ENCODE results near the gene GNAS-AS1.
"Not testable (repeated sequence)": the region's sequence is repeated elsewhere in the genome, so short reads cannot be mapped to it uniquely, and the experiment has no call there.

Gene GNAS-AS1

GRCh38 chr20:58835231-58835630 lies 15.5 kb downstream of the GNAS-AS1 start:
- DNase-seq (ENCODE audit: low spot score), result no peak

DNA sequence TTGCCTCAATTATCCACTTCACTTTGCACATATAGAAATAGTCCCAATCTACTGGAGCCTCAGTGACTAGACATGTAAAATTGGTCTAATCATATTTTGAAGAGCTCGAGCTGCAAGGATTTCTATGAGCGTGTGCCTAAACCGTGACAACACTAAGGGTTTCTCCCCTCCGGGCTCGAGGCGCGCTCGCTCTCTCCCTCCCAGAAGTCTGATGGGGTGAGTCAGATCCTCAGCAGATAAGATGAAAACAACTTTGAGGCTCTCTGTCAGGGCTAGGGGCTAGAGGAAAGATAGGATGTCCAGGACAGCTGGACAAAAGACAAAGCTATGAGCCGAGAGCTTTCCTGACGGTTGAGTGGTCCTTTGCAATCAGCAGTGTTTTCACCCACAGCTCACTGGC lies 16.8 kb downstream of the GNAS-AS1 start:
- no peak for DNase-seq (ENCODE audit: low spot score)

- no peak for DNase-seq (ENCODE audit: low spot score)
Measured at GRCh38 chr20:58832457-58832856, 18.2 kb downstream of the GNAS-AS1 start.

DNA sequence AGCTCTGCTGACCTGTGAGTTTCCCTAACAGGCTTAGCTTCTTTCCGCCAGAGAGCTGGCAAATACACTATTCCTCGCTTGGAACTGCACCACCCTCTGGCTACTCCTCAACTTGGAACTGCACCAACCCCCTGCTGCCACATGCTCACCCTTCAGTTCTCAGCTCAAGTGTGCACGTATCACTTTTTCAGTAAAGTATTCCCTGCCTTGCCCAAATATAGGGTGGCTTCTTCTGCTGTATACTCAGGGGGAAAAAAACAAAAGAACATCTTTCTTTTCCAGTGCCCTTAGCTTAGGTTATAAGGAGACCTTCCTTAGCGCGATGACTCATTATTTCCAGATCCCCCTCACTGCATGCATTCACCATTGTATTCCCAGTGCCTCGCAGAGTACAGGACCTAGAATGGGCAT lies 21.2 kb downstream of the GNAS-AS1 start:
- no peak for DNase-seq (ENCODE audit: low spot score)

- not testable (repeated sequence) for DNase-seq (ENCODE audit: low spot score)
Measured at GRCh38 chr20:58828804-58829203, 21.9 kb downstream of the GNAS-AS1 start.

DNA sequence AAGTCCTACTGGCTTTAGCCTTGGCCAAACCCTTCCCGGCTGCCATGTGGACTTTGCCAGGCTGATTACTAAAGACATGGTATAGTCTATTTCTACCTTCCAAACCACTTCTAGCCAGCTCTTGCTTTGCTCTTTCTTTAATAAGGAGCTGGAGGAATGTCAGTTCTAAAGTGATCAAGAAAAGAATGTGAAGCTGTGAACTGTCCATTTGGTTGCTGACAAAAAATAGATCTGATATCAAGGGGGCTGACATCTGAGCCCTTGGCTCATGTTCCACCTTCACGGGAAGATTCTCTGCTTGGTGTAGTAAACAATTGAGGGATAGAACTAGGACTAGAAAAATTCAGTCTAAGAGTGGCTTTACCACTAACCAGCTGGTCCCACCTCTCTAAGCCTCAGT lies 22.6 kb downstream of the GNAS-AS1 start:
- no peak for DNase-seq (ENCODE audit: low spot score)

- no peak for DNase-seq (ENCODE audit: low spot score)
Measured at GRCh38 chr20:58826271-58826670, 24.4 kb downstream of the GNAS-AS1 start.

DNA sequence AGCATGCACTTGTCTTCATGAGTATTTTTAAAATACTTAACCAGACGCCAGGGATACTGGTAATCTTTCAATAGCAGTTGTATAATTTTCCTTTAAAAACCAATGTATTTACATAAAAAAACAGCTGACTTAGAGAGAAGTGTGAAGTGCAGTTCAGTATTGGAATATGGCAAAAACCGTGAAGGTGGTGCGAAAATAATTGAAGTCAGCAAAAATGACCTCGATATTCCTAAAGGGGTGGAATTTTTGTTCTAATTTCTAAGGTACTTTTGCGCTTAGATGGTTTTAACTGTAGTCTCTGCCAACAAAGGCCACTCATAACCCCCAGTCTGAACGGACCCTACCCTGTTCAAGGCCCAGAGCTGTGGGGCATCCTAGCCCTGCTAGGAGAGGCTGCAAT lies 25.3 kb downstream of the GNAS-AS1 start:
- DNase-seq (ENCODE audit: low spot score), result no peak

GRCh38 chr20:58824843-58825242 lies 25.9 kb downstream of the GNAS-AS1 start:
- DNase-seq (ENCODE audit: low spot score), result no peak

- DNase-seq (ENCODE audit: low spot score), result no peak
Measured at GRCh38 chr20:58822748-58823730, 27.7 kb downstream of the GNAS-AS1 start.

- no peak for DNase-seq (ENCODE audit: low spot score)
Measured at GRCh38 chr20:58822149-58822548, 28.6 kb downstream of the GNAS-AS1 start.

GRCh38 chr20:58820515-58820914 lies 30.2 kb downstream of the GNAS-AS1 start:
- not testable (repeated sequence) for DNase-seq (ENCODE audit: low spot score)

GRCh38 chr20:58819921-58820320 lies 30.8 kb downstream of the GNAS-AS1 start:
- DNase-seq (ENCODE audit: low spot score), result no peak

DNA sequence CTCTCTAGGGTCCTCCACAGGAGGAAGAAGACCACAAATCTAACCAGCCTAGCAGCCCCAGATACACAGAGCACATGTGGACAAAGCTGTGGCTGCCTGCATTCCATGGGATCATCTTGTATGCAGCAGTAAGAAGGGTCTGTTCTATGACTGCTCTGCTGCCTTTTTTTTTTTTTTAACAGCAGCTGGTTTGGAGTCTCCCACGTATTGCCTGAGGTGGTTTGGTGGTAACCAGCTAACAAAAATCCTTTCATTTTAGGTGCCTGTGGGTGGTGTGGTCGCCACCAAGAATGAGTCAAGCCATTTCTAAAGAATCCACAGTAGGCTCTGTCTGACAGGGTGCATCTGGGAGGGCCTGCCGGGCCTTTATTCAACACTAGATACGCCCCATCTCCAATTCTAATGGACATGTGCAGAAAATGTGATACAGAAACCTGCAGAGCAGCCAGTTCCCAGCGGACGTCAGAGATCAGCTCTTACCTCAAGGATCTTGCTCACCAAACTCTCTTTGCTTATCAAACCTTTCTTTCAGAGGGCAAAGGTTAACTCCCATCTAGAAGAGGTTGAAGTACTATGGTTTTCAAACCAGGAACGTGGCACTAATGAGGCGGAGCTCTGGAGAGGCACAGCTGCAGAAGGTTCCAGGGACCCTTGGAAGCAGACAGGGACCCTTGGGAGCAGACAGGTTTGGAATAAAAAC lies 32.0 kb downstream of the GNAS-AS1 start:
- DNase-seq (ENCODE audit: low spot score), result no peak

GRCh38 chr20:58817748-58818147 lies 33.0 kb downstream of the GNAS-AS1 start:
- DNase-seq (ENCODE audit: low spot score), result no peak

DNA sequence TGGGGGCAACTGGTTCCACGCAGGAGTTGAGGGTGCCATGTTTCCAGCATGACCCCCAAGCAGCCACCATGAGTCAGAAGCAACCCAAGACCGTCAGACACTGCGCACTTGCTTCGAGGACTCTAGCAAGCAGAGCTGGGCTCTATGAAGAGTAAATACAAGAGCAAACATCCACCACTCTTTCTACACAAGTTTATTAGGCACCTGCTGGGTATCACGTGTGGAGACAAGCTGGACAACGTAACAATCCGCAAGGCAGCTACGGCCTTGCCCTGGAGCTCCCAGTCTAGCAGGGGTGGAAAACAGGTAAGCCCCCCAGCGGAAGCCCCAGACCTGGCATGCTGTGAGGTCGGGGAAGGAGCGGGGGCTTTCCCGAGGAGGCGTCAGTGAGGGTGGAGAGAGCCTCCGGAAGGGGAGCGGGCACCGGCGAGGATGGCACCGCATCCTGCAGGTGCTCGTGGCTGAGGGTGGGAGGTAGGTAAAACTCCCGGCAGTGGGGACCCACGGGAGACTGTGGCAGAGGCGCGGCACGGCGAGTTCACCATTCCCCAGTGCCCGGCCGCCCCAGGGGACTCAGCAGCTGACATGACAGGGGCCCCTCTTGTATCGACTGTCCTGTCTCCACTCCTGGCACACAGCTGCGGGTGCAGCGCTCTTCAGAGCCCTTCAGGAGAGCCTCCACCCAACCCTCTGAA lies 33.6 kb downstream of the GNAS-AS1 start:
- no peak for DNase-seq (ENCODE audit: low spot score)

- DNase-seq (ENCODE audit: low spot score), result no peak
Measured at GRCh38 chr20:58816051-58816450, 34.7 kb downstream of the GNAS-AS1 start.

GRCh38 chr20:58815448-58815847 lies 35.3 kb downstream of the GNAS-AS1 start:
- no peak for DNase-seq (ENCODE audit: low spot score)

DNA sequence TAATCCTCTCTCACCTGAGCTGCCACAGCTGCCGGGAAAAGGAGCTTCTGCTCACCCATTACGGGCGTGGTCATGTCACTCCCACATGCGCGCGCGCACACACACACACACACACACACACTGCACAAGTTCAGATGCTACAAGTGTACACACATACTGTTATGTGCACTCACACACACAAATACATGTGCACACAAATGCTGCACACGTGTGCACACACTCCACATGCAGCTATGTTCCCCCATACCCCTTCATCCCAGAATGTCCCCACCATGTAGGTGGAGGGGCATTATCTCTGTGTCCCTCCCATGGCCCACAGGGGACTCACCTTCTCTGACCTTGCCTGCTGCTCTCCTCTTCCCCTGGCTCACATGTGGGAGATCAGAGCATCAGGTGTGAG lies 37.3 kb downstream of the GNAS-AS1 start:
- DNase-seq (ENCODE audit: low spot score), result no peak

DNA sequence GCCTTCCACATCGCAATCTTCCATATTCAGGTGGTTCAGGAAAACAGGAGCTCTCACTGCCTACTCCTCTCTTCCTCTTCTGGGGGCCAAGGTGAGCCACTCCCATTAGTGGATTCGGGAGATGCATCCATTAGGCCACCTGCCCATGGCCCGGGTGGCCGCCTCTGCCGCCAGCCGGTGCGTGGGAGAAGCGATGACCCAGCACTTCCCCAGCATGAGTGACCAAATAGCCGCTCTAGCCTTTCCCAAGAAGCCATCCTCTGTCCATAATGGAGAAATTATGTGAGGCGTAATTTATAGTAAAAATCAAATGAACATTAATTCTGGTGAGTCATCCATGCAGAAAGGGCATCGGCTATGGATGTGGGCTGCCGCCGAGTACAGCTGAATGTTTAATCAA lies 39.4 kb downstream of the GNAS-AS1 start:
- no peak for DNase-seq (ENCODE audit: low spot score)

DNA sequence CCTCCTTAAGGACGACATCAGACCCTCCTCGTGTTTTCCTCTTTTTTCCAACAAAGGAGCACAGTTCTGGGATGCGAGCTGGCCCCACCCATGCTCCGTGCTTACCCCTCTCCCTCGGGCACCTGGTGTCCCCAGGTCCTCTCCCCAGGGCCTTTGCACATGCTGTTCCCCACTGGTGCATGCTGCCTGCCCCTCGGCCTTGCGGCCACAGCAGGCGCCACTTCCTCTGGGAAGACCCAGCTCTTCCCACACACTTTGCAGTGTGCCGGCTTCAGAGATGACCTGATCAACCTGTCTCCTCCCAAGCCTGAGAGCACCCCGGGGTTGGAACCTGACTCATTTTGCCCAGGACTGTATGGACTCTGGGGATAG lies 39.8 kb downstream of the GNAS-AS1 start:
- DNase-seq (ENCODE audit: low spot score), result no peak

GRCh38 chr20:58810116-58810878 lies 40.4 kb downstream of the GNAS-AS1 start:
- no peak for DNase-seq (ENCODE audit: low spot score)
